ENCODE measurements around the gene PRDM2.

DNA sequence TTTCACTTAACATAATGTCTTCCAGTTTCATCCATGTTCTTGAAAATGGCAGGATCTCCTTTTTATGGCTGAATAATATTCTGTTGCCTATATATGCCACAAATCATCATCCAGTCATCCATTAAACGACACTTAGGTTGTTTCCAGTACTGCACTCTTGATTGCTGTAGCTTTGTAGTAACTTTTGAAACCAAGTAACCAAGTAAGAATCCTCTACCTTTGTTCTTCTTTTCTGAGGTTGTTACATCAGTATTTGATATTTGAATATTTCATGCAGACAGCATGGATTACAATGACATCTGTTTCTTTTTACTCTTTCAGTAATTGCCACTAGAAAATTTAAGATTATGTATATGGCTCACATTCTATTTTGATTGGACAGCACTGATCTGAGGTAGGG, 22.1 kb upstream of the PRDM2 start:
- TF ChIP-seq CTBP1 (IDR thresholded peaks at IDR 0.05; ENCODE audit: borderline replicate concordance): no peak
- TF ChIP-seq, protein P1, sequence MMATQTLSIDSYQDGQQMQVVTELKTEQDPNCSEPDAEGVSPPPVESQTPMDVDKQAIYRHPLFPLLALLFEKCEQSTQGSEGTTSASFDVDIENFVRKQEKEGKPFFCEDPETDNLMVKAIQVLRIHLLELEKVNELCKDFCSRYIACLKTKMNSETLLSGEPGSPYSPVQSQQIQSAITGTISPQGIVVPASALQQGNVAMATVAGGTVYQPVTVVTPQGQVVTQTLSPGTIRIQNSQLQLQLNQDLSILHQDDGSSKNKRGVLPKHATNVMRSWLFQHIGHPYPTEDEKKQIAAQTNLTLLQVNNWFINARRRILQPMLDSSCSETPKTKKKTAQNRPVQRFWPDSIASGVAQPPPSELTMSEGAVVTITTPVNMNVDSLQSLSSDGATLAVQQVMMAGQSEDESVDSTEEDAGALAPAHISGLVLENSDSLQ (IDR thresholded peaks at IDR 0.05): no peak
- TF ChIP-seq FOXM1 (IDR thresholded peaks at IDR 0.05; ENCODE audit: borderline replicate concordance): no peak
- TF ChIP-seq ELF4 (IDR thresholded peaks at IDR 0.05): no peak
- no peak for TF ChIP-seq FOXK2 (IDR thresholded peaks at IDR 0.05)
- TF ChIP-seq SP1 (IDR thresholded peaks at IDR 0.05): no peak
- no peak for TF ChIP-seq ZNF384 (IDR thresholded peaks at IDR 0.05)
- TF ChIP-seq BHLHE40 (IDR thresholded peaks at IDR 0.05; ENCODE audit: borderline replicate concordance): no peak
- no peak for TF ChIP-seq TARDBP (IDR thresholded peaks at IDR 0.05)
- TF ChIP-seq FOXA1 (IDR thresholded peaks at IDR 0.05): no peak
- no peak for TF ChIP-seq NFRKB (IDR thresholded peaks at IDR 0.05)
- TF ChIP-seq L3MBTL2 (conservative IDR thresholded peaks at IDR 0.05): no peak
- no peak for TF ChIP-seq ARNT (IDR thresholded peaks at IDR 0.05)
- no peak for TF ChIP-seq LEF1 (IDR thresholded peaks at IDR 0.05; ENCODE audit: borderline replicate concordance)
